Stimulated activated CD4-positive, alpha-beta T cell treated with anti-CD3 and anti-CD28 coated beads, Interleukin-4, amount 100 ng/mL, for 48 hours (primary cell): ENCODE results near the gene ARMC9.
"Not testable (repeated sequence)": the region's sequence is repeated elsewhere in the genome, so short reads cannot be mapped to it uniquely, and the experiment has no call there.

Experiments
- DNase-seq, 2 donors: peaks; one replicate each; pipeline ENCODE4 v3.0.0-alpha.2; 2020; ENCODE audit warnings: low read depth in 2 of 2

The ARMC9 gene

GRCh38 chr2:231342061-231342711, 143.8 kb downstream of the ARMC9 start:
- no peak for DNase-seq

GRCh38 chr2:231343006-231343710, 144.7 kb downstream of the ARMC9 start:
- no peak for DNase-seq

GRCh38 chr2:231343988-231344387, 145.6 kb downstream of the ARMC9 start:
- DNase-seq: no peak

- DNase-seq: no peak
Measured at GRCh38 chr2:231344851-231345250, 146.4 kb downstream of the ARMC9 start.

- no peak for DNase-seq
Measured at GRCh38 chr2:231347081-231347480, 148.7 kb downstream of the ARMC9 start.

GRCh38 chr2:231347638-231348037, 149.2 kb downstream of the ARMC9 start:
- no peak for DNase-seq

- DNase-seq: no peak
Measured at GRCh38 chr2:231348173-231348572, 149.7 kb downstream of the ARMC9 start.

- no peak for DNase-seq
Measured at GRCh38 chr2:231348704-231349373, 150.4 kb downstream of the ARMC9 start.

GRCh38 chr2:231349374-231349735, 150.9 kb downstream of the ARMC9 start:
- DNase-seq: not testable (repeated sequence)

GRCh38 chr2:231351648-231352047, 153.2 kb downstream of the ARMC9 start:
- no peak for DNase-seq

GRCh38 chr2:231353469-231353868, 155.0 kb downstream of the ARMC9 start:
- DNase-seq: no peak

- DNase-seq: no peak
Measured at GRCh38 chr2:231355508-231356465, 157.4 kb downstream of the ARMC9 start.

GRCh38 chr2:231356466-231356844, 158.0 kb downstream of the ARMC9 start:
- DNase-seq: no peak

GRCh38 chr2:231357048-231357447, 158.6 kb downstream of the ARMC9 start:
- DNase-seq: no peak

- DNase-seq: no peak
Measured at GRCh38 chr2:231357931-231358330, 159.5 kb downstream of the ARMC9 start.

- DNase-seq: no peak
Measured at GRCh38 chr2:231359441-231359840, 161.0 kb downstream of the ARMC9 start.

- no peak for DNase-seq
Measured at GRCh38 chr2:231359948-231360347, 161.5 kb downstream of the ARMC9 start.

- DNase-seq: no peak
Measured at GRCh38 chr2:231360401-231360800, 162.0 kb downstream of the ARMC9 start.

GRCh38 chr2:231360881-231361371, 162.5 kb downstream of the ARMC9 start:
- DNase-seq: no peak

GRCh38 chr2:231361701-231362554, 163.5 kb downstream of the ARMC9 start:
- peak in 1 of 2 donors; percentile 1 for DNase-seq
